Ovary (tissue), 9 donors: ENCODE data around the gene PFKFB4. TPM values are rescaled to one million over a fixed set of nuclear protein-coding genes. Genes with fewer than 3 reads are reported as not detected.

Experiments
- DNase-seq, 5 donors: peaks; one replicate each; pipeline ENCODE4 v3.0.0-alpha.2; 2019 to 2020
- H3K27ac ChIP-seq, 2 donors: fragments of 200-600 bp; one replicate each; pipeline versions ENCODE4 v1.5.1 to v1.8.0; 2019 to 2022
- H3K27me3 ChIP-seq: fragments of 200-600 bp; one replicate; pipeline ENCODE4 v1.8.0; 2022
- H3K36me3 ChIP-seq: fragments of 200-600 bp; sonication (generic); one replicate; pipeline ENCODE4 v1.5.1; 2019
- H3K4me1 ChIP-seq: one replicate; pipeline ENCODE4 v1.8.1; 2013; ENCODE audit warnings: mild to moderate bottlenecking, moderate library complexity; ENCODE audit not compliant: insufficient read depth
- H3K4me3 ChIP-seq: fragments of 200-600 bp; sonication (generic); one replicate; pipeline ENCODE4 v1.5.1; 2017
- H3K9me3 ChIP-seq, 2 donors: fragments of 200-600 bp in 1 of 2; sonication (generic) in 1 of 2; one replicate each; pipeline versions ENCODE4 v1.5.1 to v1.8.1; 2013 to 2019; ENCODE audit warnings: mild to moderate bottlenecking in 1 of 2, moderate library complexity in 1 of 2
- CTCF ChIP-seq, 3 donors: fragments of 450-650 bp in 2 of 3; fragments of 200-600 bp in 1 of 3; IDR thresholded peaks; one replicate each; pipeline versions ENCODE4 v1.5.1 to v1.8.0; 2016 to 2022; ENCODE audit warnings: antibody characterized with exemption in 3 of 3, mild to moderate bottlenecking in 1 of 3
- EP300 ChIP-seq: sonication (generic); formaldehyde crosslinking; IDR thresholded peaks from one replicate; pipeline ENCODE4 v1.6.1; 2017; ENCODE audit warnings: antibody characterized with exemption
- POLR2A ChIP-seq: fragments of 450-650 bp; IDR thresholded peaks from one replicate; pipeline ENCODE4 v1.6.1; 2017; ENCODE audit warnings: antibody characterized with exemption, mild to moderate bottlenecking, moderate library complexity
- WGBS, 3 donors: extraction: QIAGEN DNeasy Blood & Tissue Kit in 1 of 3; methylation state at CpG; one replicate each; pipeline versions ENCODE4 v1.1.5 to v1.1.7; 2013 to 2017; 5-methylcytosine and 5-hydroxymethylcytosine counted together
- intact Hi-C, 4 donors: fragments of 100-400 bp; cut with DNase I; formaldehyde crosslinking; loops; one replicate each; pipeline versions ENCODE4 v1.11.0 to v1.15.1; 2022 to 2023
- polyA plus RNA-seq, 2 donors: library from polyadenylated mRNA; stranded (reverse); fragments of 200-250 nt in 1 of 2; fragments of 350-450 nt in 1 of 2; fragmentation: Illumina TruSeq in 1 of 2; extraction: RNeasy Lipid Tissue Mini Kit (QIAGEN cat#74804) in 1 of 2; gene quantifications; one replicate each; pipeline ENCODE4 v1.2.3, GENCODE V29; 2013 to 2014
- total RNA-seq, 7 donors: library from RNA; depleted of rRNA in 2 of 7; stranded (reverse); fragments of >200 nt in 2 of 7; fragmentation: NEBNext Ultra II Directional in 3 of 7; extraction: Animal tissue kit (Norgen Biotek cat#: 25700) in 3 of 7; gene quantifications; one replicate each; pipeline versions ENCODE4 v1.1.0 to v1.2.4, GENCODE V29; 2016 to 2023
- donor health status: DM: no; HTN: no; CAD: no; lungs with moderate emphysema.
- donor health status: DM: no; HTN: no; CAD: no.
- donor health status: Bipolar disorder and iron deficiency.
- donor health status: DM: yes; HTN: yes; CAD: no.
- donor health status: DM: no; HTN: no; CAD: no.
- donor health status: DM: yes; HTN: yes; CAD: no.

Gene PFKFB4
- total and polyA plus RNA-seq, 9 donors: 2.3 to 8.0 (median 5.6) TPM

GRCh38 chr3:48567500-48567899, 10.9 kb upstream of the PFKFB4 start:
- TF ChIP-seq POLR2A (no peak), EP300 (no peak), CTCF (IDR thresholded peaks at IDR 0.05) (no peak)
- 86 to 95% (median 93%) methylated on average over 11 of the region's 11 CpGs for WGBS, 3 donors
- no peaks in the 10 kb centered on the region for H3K4me1 ChIP-seq
- no peak overlapping the region for H3K4me3 ChIP-seq
- no peak overlapping the region for H3K27ac ChIP-seq
- intact Hi-C loops: no loop called here
- H3K9me3 ChIP-seq: no peaks in the 10 kb centered on the region
- H3K27me3 ChIP-seq: no peaks in the 10 kb centered on the region
- no peak for DNase-seq
- H3K36me3 ChIP-seq: no peaks in the 10 kb centered on the region

- Histone ChIP-seq H3K27me3 (no peaks in the 10 kb centered on the region), H3K4me3 (no peak overlapping the region), H3K4me1 (no peaks in the 10 kb centered on the region), H3K36me3 (no peaks in the 10 kb centered on the region), H3K27ac (no peak overlapping the region), H3K9me3 (no peaks in the 10 kb centered on the region)
- TF ChIP-seq CTCF (IDR thresholded peaks at IDR 0.05) (no peak), EP300 (no peak), POLR2A (no peak)
- no peak for DNase-seq
- 86 to 88% (median 87%) methylated on average over 5 of the region's 5 CpGs for WGBS, 3 donors
- intact Hi-C loops: no loop called here
Measured at GRCh38 chr3:48567090-48567489, 10.5 kb upstream of the PFKFB4 start.

GRCh38 chr3:48566401-48566760, 9.8 kb upstream of the PFKFB4 start:
- Histone ChIP-seq H3K4me1 (no peaks in the 10 kb centered on the region), H3K27me3 (no peaks in the 10 kb centered on the region), H3K27ac (no peak overlapping the region), H3K4me3 (no peak overlapping the region), H3K9me3 (no peaks in the 10 kb centered on the region), H3K36me3 (no peaks in the 10 kb centered on the region)
- WGBS, 3 donors: 84 to 87% (median 87%) methylated on average over 7 to 9 of the region's 9 CpGs
- no peak for DNase-seq
- no peak for TF ChIP-seq POLR2A
- intact Hi-C loops: no loop called here

- no peak for DNase-seq
- Histone ChIP-seq H3K9me3 (no peaks in the 10 kb centered on the region), H3K4me3 (no peak overlapping the region), H3K4me1 (peaks cover 3% of the 10 kb centered on the region), H3K27me3 (no peaks in the 10 kb centered on the region), H3K27ac (no peak overlapping the region), H3K36me3 (no peaks in the 10 kb centered on the region)
- intact Hi-C loops: no loop called here
- WGBS, 3 donors: 53 to 61% (median 55%) methylated on average over 7 of the region's 7 CpGs
- no peak for TF ChIP-seq EP300
- TF ChIP-seq CTCF (IDR thresholded peaks at IDR 0.05): no peak
- TF ChIP-seq POLR2A: no peak
Measured at GRCh38 chr3:48565591-48566400, 9.2 kb upstream of the PFKFB4 start.

- Histone ChIP-seq H3K36me3 (no peaks in the 10 kb centered on the region), H3K9me3 (no peaks in the 10 kb centered on the region), H3K27me3 (no peaks in the 10 kb centered on the region), H3K4me1 (peaks cover 7% of the 10 kb centered on the region), H3K27ac (no peak overlapping the region), H3K4me3 (no peak overlapping the region)
- intact Hi-C loops: no loop called here
- no peak for DNase-seq
- 83 to 90% (median 86%) methylated on average over 10 to 11 of the region's 11 CpGs for WGBS, 3 donors
- TF ChIP-seq POLR2A (no peak), EP300 (no peak)
Measured at GRCh38 chr3:48565186-48565585, 8.6 kb upstream of the PFKFB4 start.
